Measurements from ENCODE around the gene FIBCD1.

Gene FIBCD1

GRCh38 chr9:130890124-130890523, 48.9 kb downstream of the FIBCD1 start:
- ChIA-PET CTCF (interaction anchor here (1.1 to 3.1 kb wide), 6 partner anchors 9 to 189 kb away, joined by 3 to 11 read pairs (median 6); no protein-coding TSS in a partner anchor), POLR2A (no interaction called here)
- no peak for TF ChIP-seq CTCF (IDR thresholded peaks at IDR 0.05; ENCODE audit: control extremely low read depth, extremely low read depth, low read depth, missing control alignments)
- DNase-seq (ENCODE audit: extremely low spot score) = no peak

- POLR2A ChIA-PET = no interaction called here
- no peak for TF ChIP-seq CTCF (IDR thresholded peaks at IDR 0.05; ENCODE audit: control extremely low read depth, extremely low read depth, low read depth, missing control alignments)
- CTCF ChIA-PET = interaction anchor here (2.2 kb wide), 1 partner anchor 18 kb away, joined by 9 read pairs; no protein-coding TSS in a partner anchor
- no peak for DNase-seq (ENCODE audit: extremely low spot score)
Observed at GRCh38 chr9:130888146-130888885, 50.7 kb downstream of the FIBCD1 start.

GRCh38 chr9:130887494-130888144, 51.4 kb downstream of the FIBCD1 start:
- ChIA-PET CTCF (interaction anchor here (2.2 kb wide), 1 partner anchor 17 kb away, joined by 9 read pairs; no protein-coding TSS in a partner anchor), POLR2A (no interaction called here)
- no peak for TF ChIP-seq CTCF (IDR thresholded peaks at IDR 0.05; ENCODE audit: control extremely low read depth, extremely low read depth, low read depth, missing control alignments)
- no peak for DNase-seq (ENCODE audit: extremely low spot score)

- no peak for TF ChIP-seq CTCF (IDR thresholded peaks at IDR 0.05; ENCODE audit: control extremely low read depth, extremely low read depth, low read depth, missing control alignments)
- ChIA-PET POLR2A (no interaction called here), CTCF (interaction anchor here (1.6 kb wide), 1 partner anchor 25 kb away, joined by 3 read pairs; no protein-coding TSS in a partner anchor)
- DNase-seq (ENCODE audit: extremely low spot score) = no peak
Observed at GRCh38 chr9:130886981-130887380, 52.1 kb downstream of the FIBCD1 start.

GRCh38 chr9:130885484-130886375, 53.3 kb downstream of the FIBCD1 start:
- no peak for TF ChIP-seq CTCF (IDR thresholded peaks at IDR 0.05; ENCODE audit: control extremely low read depth, extremely low read depth, low read depth, missing control alignments)

More at GRCh38 chr9:130885484-130886375, 53.3 kb downstream of the FIBCD1 start:
- ChIA-PET CTCF (interaction anchor here (1.1 to 1.6 kb wide), 4 partner anchors 10 to 24 kb away, joined by 3 to 4 read pairs (median 4); no protein-coding TSS in a partner anchor), POLR2A (no interaction called here)
- no peak for DNase-seq (ENCODE audit: extremely low spot score)
